ENCODE measurements around the gene VPS37B.
A peak's percentile ranks its signal among the peaks of the same experiment; 100 is the strongest.

Gene VPS37B

DNA sequence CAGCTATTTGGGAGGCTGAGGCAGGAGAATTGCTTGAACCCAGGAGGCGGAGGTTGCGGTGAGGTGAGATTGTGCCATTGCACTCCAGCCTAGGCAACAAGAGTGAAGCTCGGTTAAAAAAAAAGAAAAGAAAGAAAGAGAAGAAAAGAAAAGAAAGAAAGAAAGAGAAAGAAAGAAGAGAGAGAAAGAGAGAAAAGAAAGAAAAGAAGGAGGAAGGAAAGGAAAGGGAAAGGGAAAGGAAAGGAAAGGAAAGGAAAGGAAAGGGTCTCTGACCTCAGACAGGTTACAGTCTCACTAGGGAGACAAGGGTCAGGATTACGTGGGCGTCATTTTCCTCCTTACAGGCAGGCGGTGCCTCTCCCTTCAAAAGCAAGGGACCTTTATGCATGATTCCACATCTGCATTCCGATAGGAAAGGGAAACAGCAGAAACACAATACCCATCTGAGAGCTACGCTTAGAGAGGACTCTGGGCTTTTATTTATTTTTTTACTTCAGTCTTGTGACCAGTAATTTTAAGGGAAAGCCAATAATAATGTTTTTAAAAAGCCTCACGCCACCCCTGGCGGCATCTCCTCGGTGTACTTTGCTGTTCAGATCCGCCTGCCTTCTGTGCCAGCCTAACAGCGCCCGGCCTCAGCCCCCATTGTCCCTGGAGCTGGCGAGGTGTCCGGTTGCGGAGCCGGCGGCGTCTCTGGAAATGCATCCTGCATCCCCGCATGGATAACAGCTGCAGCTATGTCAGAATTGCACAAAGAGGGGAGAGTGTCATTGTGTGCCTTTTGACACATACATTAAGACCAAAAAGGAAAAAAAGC lies 61.6 kb downstream of the VPS37B start:
- H3K4me3 ChIP-seq (replicated peaks; ENCODE audit: insufficient read depth, low read length), result peak overlapping the region; percentile 69; the same call in 1 of the 2 replicates
- DNase-seq (ENCODE audit: low read depth in 1 of 2, low spot score in 1 of 2), result peak; percentile 15 to 23
- H3K27ac ChIP-seq (replicated peaks), result no peak overlapping the region
- TF ChIP-seq SPI1 (IDR thresholded peaks at IDR 0.05; ENCODE audit: borderline replicate concordance, low read depth) (no peak), POLR2AphosphoS5 (IDR thresholded peaks at IDR 0.05; ENCODE audit: low read depth) (no peak), GABPA (IDR thresholded peaks at IDR 0.05; ENCODE audit: low read depth) (no peak), CTCF (IDR thresholded peaks at IDR 0.05; ENCODE audit: insufficient read depth, low read length) (no peak)
- TF ChIP-seq, protein P1, sequence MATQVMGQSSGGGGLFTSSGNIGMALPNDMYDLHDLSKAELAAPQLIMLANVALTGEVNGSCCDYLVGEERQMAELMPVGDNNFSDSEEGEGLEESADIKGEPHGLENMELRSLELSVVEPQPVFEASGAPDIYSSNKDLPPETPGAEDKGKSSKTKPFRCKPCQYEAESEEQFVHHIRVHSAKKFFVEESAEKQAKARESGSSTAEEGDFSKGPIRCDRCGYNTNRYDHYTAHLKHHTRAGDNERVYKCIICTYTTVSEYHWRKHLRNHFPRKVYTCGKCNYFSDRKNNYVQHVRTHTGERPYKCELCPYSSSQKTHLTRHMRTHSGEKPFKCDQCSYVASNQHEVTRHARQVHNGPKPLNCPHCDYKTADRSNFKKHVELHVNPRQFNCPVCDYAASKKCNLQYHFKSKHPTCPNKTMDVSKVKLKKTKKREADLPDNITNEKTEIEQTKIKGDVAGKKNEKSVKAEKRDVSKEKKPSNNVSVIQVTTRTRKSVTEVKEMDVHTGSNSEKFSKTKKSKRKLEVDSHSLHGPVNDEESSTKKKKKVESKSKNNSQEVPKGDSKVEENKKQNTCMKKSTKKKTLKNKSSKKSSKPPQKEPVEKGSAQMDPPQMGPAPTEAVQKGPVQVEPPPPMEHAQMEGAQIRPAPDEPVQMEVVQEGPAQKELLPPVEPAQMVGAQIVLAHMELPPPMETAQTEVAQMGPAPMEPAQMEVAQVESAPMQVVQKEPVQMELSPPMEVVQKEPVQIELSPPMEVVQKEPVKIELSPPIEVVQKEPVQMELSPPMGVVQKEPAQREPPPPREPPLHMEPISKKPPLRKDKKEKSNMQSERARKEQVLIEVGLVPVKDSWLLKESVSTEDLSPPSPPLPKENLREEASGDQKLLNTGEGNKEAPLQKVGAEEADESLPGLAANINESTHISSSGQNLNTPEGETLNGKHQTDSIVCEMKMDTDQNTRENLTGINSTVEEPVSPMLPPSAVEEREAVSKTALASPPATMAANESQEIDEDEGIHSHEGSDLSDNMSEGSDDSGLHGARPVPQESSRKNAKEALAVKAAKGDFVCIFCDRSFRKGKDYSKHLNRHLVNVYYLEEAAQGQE (IDR thresholded peaks at IDR 0.05; ENCODE audit: insufficient replicate concordance, low read depth), result no peak
- H3K27me3 ChIP-seq (ENCODE audit: insufficient read depth, poor library complexity, severe bottlenecking), result no peaks in the 10 kb centered on the region

GRCh38 chr12:122830517-122831214 lies 65.3 kb downstream of the VPS37B start:
- DNase-seq (ENCODE audit: low read depth in 1 of 2, low spot score in 1 of 2), result peak in 1 of 2 experiments; percentile 27
- Histone ChIP-seq H3K4me3 (replicated peaks; ENCODE audit: insufficient read depth, low read length) (no peak overlapping the region), H3K27ac (replicated peaks) (no peak overlapping the region), H3K27me3 (ENCODE audit: insufficient read depth, poor library complexity, severe bottlenecking) (no peaks in the 10 kb centered on the region)
- TF ChIP-seq GABPA (IDR thresholded peaks at IDR 0.05; ENCODE audit: low read depth), result no peak
- no peak for TF ChIP-seq SPI1 (IDR thresholded peaks at IDR 0.05; ENCODE audit: borderline replicate concordance, low read depth)
- TF ChIP-seq, protein P1 (IDR thresholded peaks at IDR 0.05; ENCODE audit: insufficient replicate concordance, low read depth), result no peak

DNA sequence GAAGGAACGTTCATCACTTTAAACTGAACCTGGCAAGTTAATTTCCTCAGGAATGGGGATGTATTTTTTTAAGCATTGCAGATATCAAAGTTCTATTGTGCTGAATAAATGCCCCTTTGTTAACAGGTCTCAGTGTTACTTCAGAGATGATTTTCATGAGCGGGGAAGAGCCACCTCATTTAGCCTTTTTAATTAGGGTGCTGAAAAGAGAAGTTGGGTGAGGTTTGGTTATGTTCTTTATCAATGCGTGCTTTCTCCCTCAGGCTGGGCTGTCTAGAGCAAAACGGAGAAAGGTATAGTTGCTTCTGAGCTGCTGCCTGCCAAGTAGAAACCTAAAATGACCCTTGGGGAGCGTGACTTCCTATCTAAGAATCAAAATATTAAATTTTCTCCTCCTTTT lies 68.7 kb downstream of the VPS37B start:
- Histone ChIP-seq H3K4me3 (replicated peaks; ENCODE audit: insufficient read depth, low read length) (no peak overlapping the region), H3K27me3 (ENCODE audit: insufficient read depth, poor library complexity, severe bottlenecking) (no peaks in the 10 kb centered on the region), H3K27ac (replicated peaks) (no peak overlapping the region)
- no peak for TF ChIP-seq GABPA (IDR thresholded peaks at IDR 0.05; ENCODE audit: low read depth)
- TF ChIP-seq CTCF (IDR thresholded peaks at IDR 0.05; ENCODE audit: insufficient read depth, low read length), result no peak
- TF ChIP-seq, protein P1 (IDR thresholded peaks at IDR 0.05; ENCODE audit: insufficient replicate concordance, low read depth), result no peak
- TF ChIP-seq SPI1 (IDR thresholded peaks at IDR 0.05; ENCODE audit: borderline replicate concordance, low read depth), result no peak
- no peak for TF ChIP-seq POLR2AphosphoS5 (IDR thresholded peaks at IDR 0.05; ENCODE audit: low read depth)
- no peak for DNase-seq (ENCODE audit: low read depth in 1 of 2, low spot score in 1 of 2)
